Measurements from ENCODE around the gene FHIT. TPM values are rescaled to one million over a fixed set of nuclear protein-coding genes. Genes with fewer than 3 reads are reported as not detected.

The FHIT gene
- total and polyA plus RNA-seq, 4 donors: 2.1 to 14.7 (median 6.6) TPM

DNA sequence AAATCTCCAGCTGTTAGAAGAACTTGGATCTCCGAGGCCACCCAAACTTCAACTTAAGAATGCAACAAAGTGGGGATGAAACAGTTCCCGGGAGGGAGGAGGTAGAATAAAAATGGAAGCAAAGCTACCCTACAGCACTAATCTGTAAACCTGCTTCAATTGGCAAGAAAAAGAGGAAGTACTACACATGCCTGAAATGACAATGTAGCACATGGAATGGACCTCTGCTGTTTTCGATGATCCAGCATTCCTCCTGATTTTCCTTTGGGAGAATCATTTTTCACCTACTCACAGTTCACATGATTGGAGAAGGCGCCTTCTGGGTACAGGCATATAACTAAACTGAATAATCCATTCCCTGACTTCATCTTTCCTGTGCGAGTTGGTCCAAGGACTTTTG is 1081.5 kb downstream of the FHIT start:
- Histone ChIP-seq H3K36me3 (ENCODE audit: control insufficient read depth in 4 of 4, insufficient read depth in 3 of 4, low read depth in 1 of 4, low read length in 3 of 4) (no peaks in the 10 kb centered on the region), H3K9ac (ENCODE audit: low read depth in 1 of 2, low read length in 2 of 2) (no peak overlapping the region), H3K27ac (ENCODE audit: low read depth in 1 of 2, low read length in 2 of 2) (no peak overlapping the region), H3K4me3 (ENCODE audit: low read depth in 1 of 3, low read length in 3 of 3) (no peak overlapping the region), H3K9me3 (ENCODE audit: control insufficient read depth in 4 of 4, low read length in 3 of 4) (no peaks in the 10 kb centered on the region), H3K27me3 (ENCODE audit: control insufficient read depth in 4 of 4, insufficient read depth in 4 of 4, low read length in 3 of 4) (no peaks in the 10 kb centered on the region), H3K4me1 (ENCODE audit: control insufficient read depth in 4 of 4, insufficient read depth in 4 of 4, low read length in 3 of 4) (no peaks in the 10 kb centered on the region)
- 94% methylated on average over 5 of the region's 5 CpGs for WGBS
- no peak for TF ChIP-seq RAD21 (IDR thresholded peaks at IDR 0.05)
- TF ChIP-seq, protein P1, sequence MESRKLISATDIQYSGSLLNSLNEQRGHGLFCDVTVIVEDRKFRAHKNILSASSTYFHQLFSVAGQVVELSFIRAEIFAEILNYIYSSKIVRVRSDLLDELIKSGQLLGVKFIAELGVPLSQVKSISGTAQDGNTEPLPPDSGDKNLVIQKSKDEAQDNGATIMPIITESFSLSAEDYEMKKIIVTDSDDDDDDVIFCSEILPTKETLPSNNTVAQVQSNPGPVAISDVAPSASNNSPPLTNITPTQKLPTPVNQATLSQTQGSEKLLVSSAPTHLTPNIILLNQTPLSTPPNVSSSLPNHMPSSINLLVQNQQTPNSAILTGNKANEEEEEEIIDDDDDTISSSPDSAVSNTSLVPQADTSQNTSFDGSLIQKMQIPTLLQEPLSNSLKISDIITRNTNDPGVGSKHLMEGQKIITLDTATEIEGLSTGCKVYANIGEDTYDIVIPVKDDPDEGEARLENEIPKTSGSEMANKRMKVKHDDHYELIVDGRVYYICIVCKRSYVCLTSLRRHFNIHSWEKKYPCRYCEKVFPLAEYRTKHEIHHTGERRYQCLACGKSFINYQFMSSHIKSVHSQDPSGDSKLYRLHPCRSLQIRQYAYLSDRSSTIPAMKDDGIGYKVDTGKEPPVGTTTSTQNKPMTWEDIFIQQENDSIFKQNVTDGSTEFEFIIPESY (IDR thresholded peaks at IDR 0.05): no peak
- TF ChIP-seq RXRA (IDR thresholded peaks at IDR 0.05): no peak
- TF ChIP-seq SP1 (IDR thresholded peaks at IDR 0.05): no peak
- TF ChIP-seq MAX (IDR thresholded peaks at IDR 0.05): no peak
- TF ChIP-seq TAF1 (conservative IDR thresholded peaks at IDR 0.05): no peak
- TF ChIP-seq NR2F2 (IDR thresholded peaks at IDR 0.05): no peak
- no peak for TF ChIP-seq JUND (IDR thresholded peaks at IDR 0.05)
- DNase-seq (ENCODE audit: low spot score): no peak

- TF ChIP-seq EGR1 (IDR thresholded peaks at IDR 0.05; ENCODE audit: low read depth in 2 of 2): no peak
- TF ChIP-seq YY1 (IDR thresholded peaks at IDR 0.05): no peak
- TF ChIP-seq GABPA (IDR thresholded peaks at IDR 0.05 in 1 of 2, conservative IDR thresholded peaks at IDR 0.05 in 1 of 2): no peak
- no peak for TF ChIP-seq TAF1 (conservative IDR thresholded peaks at IDR 0.05)
- TF ChIP-seq, protein P2, sequence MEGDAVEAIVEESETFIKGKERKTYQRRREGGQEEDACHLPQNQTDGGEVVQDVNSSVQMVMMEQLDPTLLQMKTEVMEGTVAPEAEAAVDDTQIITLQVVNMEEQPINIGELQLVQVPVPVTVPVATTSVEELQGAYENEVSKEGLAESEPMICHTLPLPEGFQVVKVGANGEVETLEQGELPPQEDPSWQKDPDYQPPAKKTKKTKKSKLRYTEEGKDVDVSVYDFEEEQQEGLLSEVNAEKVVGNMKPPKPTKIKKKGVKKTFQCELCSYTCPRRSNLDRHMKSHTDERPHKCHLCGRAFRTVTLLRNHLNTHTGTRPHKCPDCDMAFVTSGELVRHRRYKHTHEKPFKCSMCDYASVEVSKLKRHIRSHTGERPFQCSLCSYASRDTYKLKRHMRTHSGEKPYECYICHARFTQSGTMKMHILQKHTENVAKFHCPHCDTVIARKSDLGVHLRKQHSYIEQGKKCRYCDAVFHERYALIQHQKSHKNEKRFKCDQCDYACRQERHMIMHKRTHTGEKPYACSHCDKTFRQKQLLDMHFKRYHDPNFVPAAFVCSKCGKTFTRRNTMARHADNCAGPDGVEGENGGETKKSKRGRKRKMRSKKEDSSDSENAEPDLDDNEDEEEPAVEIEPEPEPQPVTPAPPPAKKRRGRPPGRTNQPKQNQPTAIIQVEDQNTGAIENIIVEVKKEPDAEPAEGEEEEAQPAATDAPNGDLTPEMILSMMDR (IDR thresholded peaks at IDR 0.05; ENCODE audit: low read depth, low read length, missing input control): no peak
- no peak for TF ChIP-seq NR2F2 (IDR thresholded peaks at IDR 0.05)
- no peak overlapping the region for H3K27ac ChIP-seq (ENCODE audit: low read depth in 1 of 2, low read length in 2 of 2)
- no peaks in the 10 kb centered on the region for H3K4me1 ChIP-seq (ENCODE audit: control insufficient read depth in 4 of 4, insufficient read depth in 4 of 4, low read length in 3 of 4)
- no peaks in the 10 kb centered on the region for H3K27me3 ChIP-seq (ENCODE audit: control insufficient read depth in 4 of 4, insufficient read depth in 4 of 4, low read length in 3 of 4)
- H3K36me3 ChIP-seq (ENCODE audit: control insufficient read depth in 4 of 4, insufficient read depth in 3 of 4, low read depth in 1 of 4, low read length in 3 of 4): no peaks in the 10 kb centered on the region
- H3K9ac ChIP-seq (ENCODE audit: low read depth in 1 of 2, low read length in 2 of 2): no peak overlapping the region
- H3K9me3 ChIP-seq (ENCODE audit: control insufficient read depth in 4 of 4, low read length in 3 of 4): no peaks in the 10 kb centered on the region
- no peak for DNase-seq (ENCODE audit: low spot score)
- H3K4me3 ChIP-seq (ENCODE audit: low read depth in 1 of 3, low read length in 3 of 3): no peak overlapping the region
Measured at GRCh38 chr3:60167186-60167585, 1084.1 kb downstream of the FHIT start.

DNA sequence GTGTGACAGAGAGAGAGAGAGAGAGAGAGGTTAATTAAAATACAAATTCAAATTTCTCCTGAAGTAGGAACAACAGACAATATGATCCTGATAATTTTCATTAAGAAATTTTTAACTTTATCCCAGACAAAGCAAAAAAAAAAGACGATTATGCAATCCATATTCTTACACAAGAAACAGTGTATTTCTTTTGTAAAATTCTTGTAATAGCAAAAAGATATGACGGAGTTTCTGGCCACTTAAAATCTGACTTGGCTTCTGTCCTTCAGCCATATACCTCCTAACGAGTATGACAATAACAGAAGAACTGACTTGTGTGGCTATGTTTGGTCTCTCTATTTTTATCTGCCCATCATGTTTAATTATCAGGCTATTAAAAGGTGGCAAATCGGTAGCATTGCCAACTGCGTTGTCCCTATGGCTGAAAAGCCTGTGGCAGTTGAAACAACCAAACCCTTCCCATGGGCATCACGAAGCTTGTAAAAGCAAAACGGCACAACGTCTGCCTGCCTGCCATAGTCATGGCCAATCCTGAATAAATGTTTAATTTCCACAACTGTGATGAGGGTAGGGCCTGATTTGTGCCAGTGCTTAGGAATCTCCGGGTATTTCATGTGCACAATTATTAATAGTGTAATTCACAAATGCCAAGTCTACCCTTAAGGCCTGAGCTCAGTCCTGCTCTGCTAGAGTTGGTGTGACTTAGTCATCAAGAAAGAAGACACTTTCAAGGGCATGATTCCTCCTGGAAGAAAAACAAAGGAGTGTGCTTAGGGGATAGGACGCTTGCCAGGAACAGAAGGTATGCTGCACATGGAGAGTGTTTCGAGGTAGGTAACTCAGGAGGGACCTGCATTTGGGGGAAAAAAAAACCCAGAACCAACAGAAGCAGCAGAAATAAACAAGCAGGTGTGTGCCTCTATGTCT is 1090.2 kb downstream of the FHIT start:
- no peak overlapping the region for H3K4me3 ChIP-seq (ENCODE audit: low read depth in 1 of 3, low read length in 3 of 3)
- no peak overlapping the region for H3K27ac ChIP-seq (ENCODE audit: low read depth in 1 of 2, low read length in 2 of 2)
- DNase-seq (ENCODE audit: low spot score): no peak
- H3K27me3 ChIP-seq (ENCODE audit: control insufficient read depth in 4 of 4, insufficient read depth in 4 of 4, low read length in 3 of 4): no peaks in the 10 kb centered on the region
- H3K4me1 ChIP-seq (ENCODE audit: control insufficient read depth in 4 of 4, insufficient read depth in 4 of 4, low read length in 3 of 4): no peaks in the 10 kb centered on the region
- no peak overlapping the region for H3K9ac ChIP-seq (ENCODE audit: low read depth in 1 of 2, low read length in 2 of 2)
- no peaks in the 10 kb centered on the region for H3K9me3 ChIP-seq (ENCODE audit: control insufficient read depth in 4 of 4, low read length in 3 of 4)
- WGBS: 92% methylated on average over 11 of the region's 11 CpGs
- H3K36me3 ChIP-seq (ENCODE audit: control insufficient read depth in 4 of 4, insufficient read depth in 3 of 4, low read depth in 1 of 4, low read length in 3 of 4): no peaks in the 10 kb centered on the region
- TF ChIP-seq, protein P1 (IDR thresholded peaks at IDR 0.05): no peak
- TF ChIP-seq TAF1 (conservative IDR thresholded peaks at IDR 0.05) (no peak), GABPA (IDR thresholded peaks at IDR 0.05 in 1 of 2, conservative IDR thresholded peaks at IDR 0.05 in 1 of 2) (no peak), RAD21 (IDR thresholded peaks at IDR 0.05) (no peak), FOXA2 (IDR thresholded peaks at IDR 0.05) (no peak), HNF4G (IDR thresholded peaks at IDR 0.05) (no peak), JUND (IDR thresholded peaks at IDR 0.05) (no peak), RXRA (IDR thresholded peaks at IDR 0.05) (no peak), HNF4A (conservative IDR thresholded peaks at IDR 0.05) (no peak), FOXA1 (IDR thresholded peaks at IDR 0.05) (no peak), MAX (IDR thresholded peaks at IDR 0.05) (no peak)

All from liver (tissue), 9 donors.